Measurements from ENCODE around the gene MACROD2. TPM values are rescaled to one million over a fixed set of nuclear protein-coding genes. Genes with fewer than 3 reads are reported as not detected.

Gene MACROD2
- total RNA-seq, 1 experiment from 2014 or later, result 3.7 TPM

DNA sequence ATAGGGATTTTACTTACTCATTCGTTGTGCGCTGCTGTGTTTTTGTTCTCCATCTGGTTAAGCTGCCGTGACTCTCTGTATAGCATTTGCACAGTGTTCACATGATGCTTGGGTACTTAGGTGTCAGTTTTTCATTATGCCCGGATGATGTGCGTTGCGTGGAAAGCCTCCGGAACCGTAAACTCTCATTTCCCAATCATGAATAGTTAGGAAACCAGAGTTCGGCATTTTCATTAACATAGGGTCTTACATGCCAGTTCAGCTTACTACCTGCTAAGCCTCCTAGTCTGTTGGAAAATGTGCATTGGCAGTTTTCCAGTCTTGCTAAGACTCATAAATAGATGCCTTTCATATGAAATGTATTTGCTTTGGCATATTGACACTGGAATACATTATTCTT, 825.5 kb downstream of the MACROD2 start:
- Histone ChIP-seq H3K4me3 (replicated peaks in 1 of 2; ENCODE audit: low read depth in 1 of 2, low read length in 2 of 2) (no peak overlapping the region), H3K79me2 (ENCODE audit: insufficient read depth, low read length) (no peaks in the 10 kb centered on the region), H3K4me2 (ENCODE audit: low read length) (no peak overlapping the region), H3K27me3 (ENCODE audit: insufficient read depth, low read length) (no peaks in the 10 kb centered on the region), H2AFZ (ENCODE audit: low read depth, low read length, poor library complexity, severe bottlenecking) (no peak overlapping the region), H4K20me1 (ENCODE audit: insufficient read depth) (no peaks in the 10 kb centered on the region), H3K27ac (ENCODE audit: low read depth, low read length) (no peak overlapping the region), H3K9me2 (ENCODE audit: insufficient read depth) (no peaks in the 10 kb centered on the region), H3K9ac (ENCODE audit: low read length) (no peak overlapping the region), H3K4me1 (ENCODE audit: control insufficient read depth in 1 of 2, insufficient read depth in 2 of 2, low read length in 2 of 2) (no peaks in the 10 kb centered on the region), H3K36me3 (ENCODE audit: control insufficient read depth in 1 of 2, insufficient read depth in 2 of 2, low read length in 2 of 2) (no peaks in the 10 kb centered on the region), H3K9me3 (ENCODE audit: control insufficient read depth in 1 of 2, insufficient read depth in 1 of 2, low read depth in 1 of 2, low read length in 2 of 2) (no peaks in the 10 kb centered on the region)
- DNase-seq (ENCODE audit: low read depth, low spot score), result no peak
- no peak for TF ChIP-seq ZFX (IDR thresholded peaks at IDR 0.05)
- TF ChIP-seq REST (IDR thresholded peaks at IDR 0.05; ENCODE audit: low read depth), result no peak
- TF ChIP-seq JUND (IDR thresholded peaks at IDR 0.05), result no peak
- TF ChIP-seq CBX3 (IDR thresholded peaks at IDR 0.05; ENCODE audit: low read depth), result no peak
- no peak for TF ChIP-seq TCF7L2 (IDR thresholded peaks at IDR 0.05; ENCODE audit: borderline replicate concordance, extremely low read depth, insufficient read depth, insufficient read length)
- no TSS peak for BruUV-seq (replicated peaks)
- ChIA-PET CTCF (no interaction called here), POLR2A (no interaction called here), RAD21 (ENCODE audit: low non-redundant PET in 1 of 2, low total read pairs in 2 of 2, uncharacterized antibody in 2 of 2, unreplicated experiment in 2 of 2) (no interaction called here)
- no peak for ATAC-seq
- intact Hi-C loops (cut with micrococcal nuclease), result no loop called here

DNA sequence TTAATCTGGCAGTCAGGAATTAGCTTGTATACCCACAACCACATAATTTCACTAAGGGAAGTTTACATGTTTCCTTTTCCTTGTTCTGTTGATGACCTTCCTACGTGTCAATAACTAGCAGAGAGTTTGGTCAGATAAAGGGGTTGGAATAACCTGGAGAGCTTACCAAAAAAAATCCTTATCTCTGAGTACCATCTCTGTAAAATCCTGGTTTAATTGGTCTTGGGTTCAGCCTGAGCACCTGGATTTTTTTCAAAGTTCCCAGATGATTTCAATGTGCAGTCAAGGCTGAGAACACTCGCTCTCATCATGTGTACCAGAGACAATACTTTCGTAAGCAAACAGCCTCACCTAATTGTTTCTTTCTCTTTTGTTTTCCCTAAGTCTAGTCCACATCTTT, 825.9 kb downstream of the MACROD2 start:
- H3K27ac ChIP-seq (ENCODE audit: low read depth, low read length), result no peak overlapping the region
- no peak for DNase-seq (ENCODE audit: low read depth, low spot score)
- TF ChIP-seq EGR1 (IDR thresholded peaks at IDR 0.05; ENCODE audit: low read depth) (no peak), CBX3 (IDR thresholded peaks at IDR 0.05; ENCODE audit: low read depth) (no peak), POLR2AphosphoS5 (IDR thresholded peaks at IDR 0.05; ENCODE audit: low read depth, low read length) (no peak), YY1 (IDR thresholded peaks at IDR 0.05; ENCODE audit: extremely low read depth, insufficient replicate concordance, low read depth, low read length) (no peak), EZH2phosphoT487 (IDR thresholded peaks at IDR 0.05; ENCODE audit: borderline replicate concordance) (no peak), CTCF (IDR thresholded peaks at IDR 0.05 in 2 of 3, conservative IDR thresholded peaks at IDR 0.05 in 1 of 3; ENCODE audit: borderline replicate concordance in 1 of 3, insufficient read depth in 1 of 3, low read depth in 2 of 3, low read length in 2 of 3) (no peak), JUND (IDR thresholded peaks at IDR 0.05) (no peak), ZFX (IDR thresholded peaks at IDR 0.05) (no peak), CEBPB (IDR thresholded peaks at IDR 0.05; ENCODE audit: low read depth) (no peak)
- TF ChIP-seq, protein P1, sequence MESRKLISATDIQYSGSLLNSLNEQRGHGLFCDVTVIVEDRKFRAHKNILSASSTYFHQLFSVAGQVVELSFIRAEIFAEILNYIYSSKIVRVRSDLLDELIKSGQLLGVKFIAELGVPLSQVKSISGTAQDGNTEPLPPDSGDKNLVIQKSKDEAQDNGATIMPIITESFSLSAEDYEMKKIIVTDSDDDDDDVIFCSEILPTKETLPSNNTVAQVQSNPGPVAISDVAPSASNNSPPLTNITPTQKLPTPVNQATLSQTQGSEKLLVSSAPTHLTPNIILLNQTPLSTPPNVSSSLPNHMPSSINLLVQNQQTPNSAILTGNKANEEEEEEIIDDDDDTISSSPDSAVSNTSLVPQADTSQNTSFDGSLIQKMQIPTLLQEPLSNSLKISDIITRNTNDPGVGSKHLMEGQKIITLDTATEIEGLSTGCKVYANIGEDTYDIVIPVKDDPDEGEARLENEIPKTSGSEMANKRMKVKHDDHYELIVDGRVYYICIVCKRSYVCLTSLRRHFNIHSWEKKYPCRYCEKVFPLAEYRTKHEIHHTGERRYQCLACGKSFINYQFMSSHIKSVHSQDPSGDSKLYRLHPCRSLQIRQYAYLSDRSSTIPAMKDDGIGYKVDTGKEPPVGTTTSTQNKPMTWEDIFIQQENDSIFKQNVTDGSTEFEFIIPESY (IDR thresholded peaks at IDR 0.05; ENCODE audit: extremely low read depth, insufficient replicate concordance, low read length), result no peak
- TF ChIP-seq, protein P2, sequence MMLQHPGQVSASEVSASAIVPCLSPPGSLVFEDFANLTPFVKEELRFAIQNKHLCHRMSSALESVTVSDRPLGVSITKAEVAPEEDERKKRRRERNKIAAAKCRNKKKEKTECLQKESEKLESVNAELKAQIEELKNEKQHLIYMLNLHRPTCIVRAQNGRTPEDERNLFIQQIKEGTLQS (IDR thresholded peaks at IDR 0.05), result no peak

More for the DNA sequence above, 825.9 kb downstream of the MACROD2 start:
- no peaks in the 10 kb centered on the region for H3K79me2 ChIP-seq (ENCODE audit: insufficient read depth, low read length)
- H2AFZ ChIP-seq (ENCODE audit: low read depth, low read length, poor library complexity, severe bottlenecking), result no peak overlapping the region
- no peaks in the 10 kb centered on the region for H3K27me3 ChIP-seq (ENCODE audit: insufficient read depth, low read length)
- no peak overlapping the region for H3K9ac ChIP-seq (ENCODE audit: low read length)
- ChIA-PET CTCF (no interaction called here), RAD21 (ENCODE audit: low non-redundant PET in 1 of 2, low total read pairs in 2 of 2, uncharacterized antibody in 2 of 2, unreplicated experiment in 2 of 2) (no interaction called here), POLR2A (no interaction called here)
- no TSS peak for BruUV-seq (replicated peaks)
- H3K36me3 ChIP-seq (ENCODE audit: control insufficient read depth in 1 of 2, insufficient read depth in 2 of 2, low read length in 2 of 2), result no peaks in the 10 kb centered on the region
- ATAC-seq, result no peak
- H3K4me3 ChIP-seq (replicated peaks in 1 of 2; ENCODE audit: low read depth in 1 of 2, low read length in 2 of 2), result no peak overlapping the region
- no peak overlapping the region for H3K4me2 ChIP-seq (ENCODE audit: low read length)
- no peaks in the 10 kb centered on the region for H3K4me1 ChIP-seq (ENCODE audit: control insufficient read depth in 1 of 2, insufficient read depth in 2 of 2, low read length in 2 of 2)
- intact Hi-C loops (cut with micrococcal nuclease), result no loop called here
- no peaks in the 10 kb centered on the region for H3K9me2 ChIP-seq (ENCODE audit: insufficient read depth)
- no peaks in the 10 kb centered on the region for H4K20me1 ChIP-seq (ENCODE audit: insufficient read depth)
- H3K9me3 ChIP-seq (ENCODE audit: control insufficient read depth in 1 of 2, insufficient read depth in 1 of 2, low read depth in 1 of 2, low read length in 2 of 2), result no peaks in the 10 kb centered on the region

Data from HCT116 (cell line).